Tibial nerve (tissue), 3 donors: Measurements from ENCODE around the gene MME.

Source experiments
- POLR2A ChIP-seq, 2 donors: fragments of 450-650 bp; IDR thresholded peaks; one replicate each; pipeline ENCODE4 v1.6.1; 2017; ENCODE audit warnings: antibody characterized with exemption in 2 of 2, mild to moderate bottlenecking in 2 of 2, moderate library complexity in 2 of 2
- TF ChIP-seq, protein P1 (sequence below), 5 experiments: fragments of 200-600 bp in 3 of 5; fragments of 450-650 bp in 2 of 5; sonication (generic) in 3 of 5; IDR thresholded peaks; one replicate each; pipeline ENCODE4 v1.5.1; 2016 to 2019; ENCODE audit warnings: antibody characterized with exemption in 5 of 5, mild to moderate bottlenecking in 3 of 5, moderate library complexity in 2 of 5

DNA sequence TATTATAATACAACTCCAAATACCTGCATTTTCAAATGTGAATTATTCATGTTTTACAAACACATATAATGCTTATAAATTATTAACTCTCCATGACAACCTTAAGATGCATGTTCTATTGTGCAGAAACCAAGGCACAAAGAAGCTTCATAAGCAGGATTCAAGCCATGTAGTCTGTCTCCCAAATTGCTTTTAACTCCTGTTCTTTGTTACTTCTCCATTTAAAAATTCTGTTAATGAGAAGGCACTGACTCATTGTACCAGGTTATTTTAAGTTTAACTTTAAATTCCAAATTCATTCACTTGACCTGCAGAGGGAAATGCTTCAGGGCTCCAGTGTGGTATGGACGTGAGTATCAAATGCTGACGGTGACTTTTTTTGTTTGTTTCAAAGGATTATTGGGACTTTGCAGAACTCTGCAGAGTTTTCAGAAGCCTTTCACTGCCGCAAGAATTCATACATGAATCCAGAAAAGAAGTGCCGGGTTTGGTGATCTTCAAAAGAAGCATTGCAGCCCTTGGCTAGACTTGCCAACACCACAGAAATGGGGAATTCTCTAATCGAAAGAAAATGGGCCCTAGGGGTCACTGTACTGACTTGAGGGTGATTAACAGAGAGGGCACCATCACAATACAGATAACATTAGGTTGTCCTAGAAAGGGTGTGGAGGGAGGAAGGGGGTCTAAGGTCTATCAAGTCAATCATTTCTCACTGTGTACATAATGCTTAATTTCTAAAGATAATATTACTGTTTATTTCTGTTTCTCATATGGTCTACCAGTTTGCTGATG lies 100.0 kb downstream of the MME start:
- TF ChIP-seq, protein P1, sequence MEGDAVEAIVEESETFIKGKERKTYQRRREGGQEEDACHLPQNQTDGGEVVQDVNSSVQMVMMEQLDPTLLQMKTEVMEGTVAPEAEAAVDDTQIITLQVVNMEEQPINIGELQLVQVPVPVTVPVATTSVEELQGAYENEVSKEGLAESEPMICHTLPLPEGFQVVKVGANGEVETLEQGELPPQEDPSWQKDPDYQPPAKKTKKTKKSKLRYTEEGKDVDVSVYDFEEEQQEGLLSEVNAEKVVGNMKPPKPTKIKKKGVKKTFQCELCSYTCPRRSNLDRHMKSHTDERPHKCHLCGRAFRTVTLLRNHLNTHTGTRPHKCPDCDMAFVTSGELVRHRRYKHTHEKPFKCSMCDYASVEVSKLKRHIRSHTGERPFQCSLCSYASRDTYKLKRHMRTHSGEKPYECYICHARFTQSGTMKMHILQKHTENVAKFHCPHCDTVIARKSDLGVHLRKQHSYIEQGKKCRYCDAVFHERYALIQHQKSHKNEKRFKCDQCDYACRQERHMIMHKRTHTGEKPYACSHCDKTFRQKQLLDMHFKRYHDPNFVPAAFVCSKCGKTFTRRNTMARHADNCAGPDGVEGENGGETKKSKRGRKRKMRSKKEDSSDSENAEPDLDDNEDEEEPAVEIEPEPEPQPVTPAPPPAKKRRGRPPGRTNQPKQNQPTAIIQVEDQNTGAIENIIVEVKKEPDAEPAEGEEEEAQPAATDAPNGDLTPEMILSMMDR (IDR thresholded peaks at IDR 0.05) = no peak
- TF ChIP-seq POLR2A (IDR thresholded peaks at IDR 0.05) = no peak
